HG03103 (cell line): ENCODE results near the gene WDR75.

ENCODE experiments used
- ATAC-seq: cut with Tn5 transposase; IDR thresholded peaks from one replicate; pipeline ENCODE4 v1.9.1; 2021; ENCODE audit warnings: low read depth; ENCODE audit not compliant: unreplicated experiment

WDR75 gene

GRCh38 chr2:189524746-189525145, 83.5 kb downstream of the WDR75 start:
- ATAC-seq = no peak
